IMR-90 (cell line): ENCODE data around the gene DNMT3L. TPM values are rescaled to one million over a fixed set of nuclear protein-coding genes. Genes with fewer than 3 reads are reported as not detected.

Experiments used
- ATAC-seq: fragments of 200-7000 bp; cut with Tn5 transposase; 2 replicates; pipeline ENCODE4 v1.9.1; 2020; ENCODE audit warnings: low read depth, mild to moderate bottlenecking, moderate library complexity
- BruUV-seq: library from RNA; stranded (reverse); fragments of 400-500 nt; replicated peaks from 2 replicates; lab custom pipeline; 2021; lab: Mats Ljungman, UMichigan
- CTCF ChIA-PET: fragments of 300-600 bp; formaldehyde crosslinking; extraction: SDS; loops from one replicate; lab custom pipeline; 2021; ENCODE audit warnings: antibody characterized with exemption; lab: Yijun Ruan, JAX
- POLR2A ChIA-PET: fragments of 300-600 bp; sonication (Branson Sonifier 250); formaldehyde crosslinking; loops from one replicate; lab custom pipeline; 2022; ENCODE audit warnings: antibody characterized with exemption; ENCODE audit not compliant: unreplicated experiment; lab: Charles Lee
- DNase-seq: peaks from one replicate; pipeline ENCODE4 v3.0.0; 2013
- H2AFZ ChIP-seq: replicated peaks from 2 replicates; pipeline ENCODE3; 2013; ENCODE audit warnings: low read length, mild to moderate bottlenecking; ENCODE audit not compliant: poor library complexity
- H2AK5ac ChIP-seq: 2 replicates; pipeline ENCODE4 v1.6.1; 2013; ENCODE audit warnings: low read depth, low read length, inconsistent platforms
- H2AK9ac ChIP-seq: replicated peaks from 2 replicates; pipeline ENCODE3; 2013; ENCODE audit warnings: mild to moderate bottlenecking, low read depth, low read length, moderate library complexity; ENCODE audit not compliant: poor library complexity
- H2BK120ac ChIP-seq: 2 replicates; pipeline ENCODE4 v1.6.1; 2013; ENCODE audit warnings: low read depth, low read length, inconsistent platforms
- H2BK15ac ChIP-seq: 3 replicates; pipeline ENCODE4 v1.6.1; 2013; ENCODE audit warnings: low read depth, low read length, inconsistent platforms
- H2BK20ac ChIP-seq: 2 replicates; pipeline ENCODE4 v1.6.1; 2013; ENCODE audit warnings: low read depth, mild to moderate bottlenecking, inconsistent platforms, low read length, moderate library complexity
- H2BK5ac ChIP-seq: 2 replicates; pipeline ENCODE4 v1.6.1; 2013; ENCODE audit warnings: mild to moderate bottlenecking, low read depth, low read length, inconsistent platforms; ENCODE audit not compliant: poor library complexity, severe bottlenecking
- H3K14ac ChIP-seq: replicated peaks from 2 replicates; pipeline ENCODE4 v1.6.1; 2013; ENCODE audit warnings: low read depth, low read length, inconsistent platforms
- H3K18ac ChIP-seq: 2 replicates; pipeline ENCODE4 v1.6.1; 2013; ENCODE audit warnings: low read depth, low read length, control low read depth
- H3K23ac ChIP-seq: 2 replicates; pipeline ENCODE4 v1.6.1; 2013; ENCODE audit warnings: low read depth, low read length, inconsistent platforms
- H3K27ac ChIP-seq: 2 replicates; pipeline ENCODE4 v1.5.1; 2013; ENCODE audit warnings: mild to moderate bottlenecking, control low read depth, low read length; ENCODE audit not compliant: insufficient read depth
- H3K27me3 ChIP-seq: 2 replicates; pipeline ENCODE4 v1.6.1; 2013; ENCODE audit warnings: low read length; ENCODE audit not compliant: control insufficient read depth, insufficient read depth
- H3K36me3 ChIP-seq: 2 replicates; pipeline ENCODE4 v1.6.1; 2013; ENCODE audit warnings: low read length, mixed read lengths; ENCODE audit not compliant: control insufficient read depth, insufficient read depth
- H3K4ac ChIP-seq: 2 replicates; pipeline ENCODE4 v1.6.1; 2013; ENCODE audit warnings: low read depth, low read length, inconsistent platforms
- H3K4me1 ChIP-seq: 2 replicates; pipeline ENCODE4 v1.6.1; 2013; ENCODE audit warnings: low read length, mixed read lengths; ENCODE audit not compliant: control insufficient read depth, insufficient read depth
- H3K4me2 ChIP-seq: 2 replicates; pipeline ENCODE4 v1.6.1; 2013; ENCODE audit warnings: low read depth, mild to moderate bottlenecking, control low read depth, low read length, moderate library complexity
- H3K4me3 ChIP-seq: 2 replicates; pipeline ENCODE4 v1.5.1; 2013; ENCODE audit warnings: low read depth, mild to moderate bottlenecking, control low read depth, low read length, moderate library complexity; ENCODE audit not compliant: insufficient read depth
- H3K56ac ChIP-seq: 2 replicates; pipeline ENCODE4 v1.6.1; 2013; ENCODE audit warnings: low read length, inconsistent platforms; ENCODE audit not compliant: insufficient read depth; ENCODE audit errors: extremely low read depth
- H3K79me1 ChIP-seq, 2 experiments: 2 replicates each; pipeline ENCODE4 v1.6.1; 2013; ENCODE audit warnings: low read length in 2 of 2, inconsistent platforms in 1 of 2, low read depth in 1 of 2
- H3K9ac ChIP-seq: 2 replicates; pipeline ENCODE4 v1.6.1; 2013; ENCODE audit warnings: low read depth, low read length, control low read depth
- H3K9me1 ChIP-seq: 2 replicates; pipeline ENCODE4 v1.6.1; 2013; ENCODE audit warnings: low read length, inconsistent platforms; ENCODE audit not compliant: insufficient read depth
- H3K9me3 ChIP-seq: 2 replicates; pipeline ENCODE4 v1.6.1; 2013; ENCODE audit warnings: low read length; ENCODE audit not compliant: control insufficient read depth, insufficient read depth
- H4K20me1 ChIP-seq: 2 replicates; pipeline ENCODE4 v1.6.1; 2013; ENCODE audit warnings: low read length, inconsistent platforms; ENCODE audit not compliant: insufficient read depth
- H4K5ac ChIP-seq: 2 replicates; pipeline ENCODE4 v1.6.1; 2013; ENCODE audit warnings: mild to moderate bottlenecking, low read depth, low read length, control low read depth
- H4K8ac ChIP-seq, 2 experiments: 2 replicates each; pipeline ENCODE4 v1.6.1; 2013; ENCODE audit warnings: low read depth in 2 of 2, low read length in 2 of 2, control low read depth in 1 of 2, inconsistent platforms in 1 of 2
- H4K91ac ChIP-seq: 2 replicates; pipeline ENCODE4 v1.6.1; 2013; ENCODE audit warnings: low read depth, low read length, inconsistent platforms; ENCODE audit not compliant: insufficient read depth
- CEBPB ChIP-seq: IDR thresholded peaks from 2 replicates; pipeline ENCODE4 v1.6.1; 2012; ENCODE audit warnings: low read depth, low read length, improper control_type of control experiment
- MXI1 ChIP-seq: IDR thresholded peaks from 2 replicates; pipeline ENCODE4 v1.6.1; 2012; ENCODE audit warnings: low read depth, mild to moderate bottlenecking, low read length, moderate library complexity, borderline replicate concordance
- NFE2L2 ChIP-seq: fragments of 150-350 bp; IDR thresholded peaks from 2 replicates; pipeline ENCODE4 v1.6.1; 2016; ENCODE audit warnings: low read depth, mild to moderate bottlenecking, low read length
- WGBS, 2 experiments: methylation state at CpG; one replicate each; pipeline versions ENCODE4 v1.1.5 to v1.1.7; 2013; ENCODE audit warnings: missing lambda C conversion rate in 2 of 2; ENCODE audit not compliant: insufficient read length in 1 of 2; ENCODE audit errors: extremely low coverage in 2 of 2; 5-methylcytosine and 5-hydroxymethylcytosine counted together
- dilution Hi-C: fragments of 300-500 bp; cut with HindIII; formaldehyde crosslinking; loops from one replicate; pipeline ENCODE4 v1.14.3; 2018; ENCODE audit warnings: low sequenced_read_pairs; ENCODE audit not compliant: unreplicated experiment
- in situ Hi-C: fragments of 300-500 bp; cut with MboI; formaldehyde crosslinking; loops from 3 replicates; pipeline ENCODE4 v1.14.3; 2019; ENCODE audit warnings: low sequenced_read_pairs, inconsistent platforms, mixed read lengths
- intact Hi-C: fragments of 100-400 bp; cut with micrococcal nuclease; formaldehyde crosslinking; loops from 2 replicates; pipeline ENCODE4 v1.10.0; 2022
- polyA plus RNA-seq, 3 experiments: library from polyadenylated mRNA; depleted of rRNA; stranded (reverse); fragments of >200 nt; gene quantifications; 2 replicates each; pipeline ENCODE4 v1.2.3, GENCODE V29; 2012; ENCODE audit warnings: low replicate concordance in 1 of 3
- total RNA-seq: library from RNA; depleted of rRNA; stranded (reverse); fragments of >200 nt; gene quantifications from 2 replicates; pipeline ENCODE4 v1.2.3, GENCODE V29; 2012

The DNMT3L gene
- total and polyA plus RNA-seq, 2 of the 4 experiments (the other 2 are of a cell fraction) = not detected

DNA sequence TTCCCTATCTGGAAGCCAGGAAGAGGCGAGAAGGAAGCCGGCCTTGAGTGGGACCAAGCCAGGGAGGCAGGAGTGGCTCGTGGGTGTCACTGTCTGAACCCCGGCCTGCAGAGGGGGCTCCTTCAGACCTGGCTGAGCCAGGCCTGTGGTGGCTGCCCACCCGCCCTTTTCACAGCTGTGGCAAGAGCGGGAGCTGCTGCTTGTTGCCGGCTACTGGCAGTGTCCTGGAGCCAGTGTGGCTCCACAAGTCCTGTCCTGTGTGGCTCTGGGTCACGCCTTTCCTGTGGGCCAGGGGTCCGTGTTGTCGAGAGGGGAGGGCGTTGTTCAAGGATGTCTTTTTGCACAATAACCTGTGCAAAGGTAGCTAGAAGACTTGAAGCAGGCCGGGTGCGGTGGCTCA is 39.4 kb upstream of the DNMT3L start:
- Histone ChIP-seq H2BK15ac (no peak overlapping the region), H2AK9ac (peak overlapping the region; percentile 97), H4K20me1 (peaks cover 54% of the 10 kb centered on the region), H3K56ac (no peak overlapping the region), H3K9ac (peak overlapping the region; percentile 72), H3K9me3 (no peaks in the 10 kb centered on the region), H3K9me1 (no peaks in the 10 kb centered on the region), H3K4me3 (peak overlapping the region; percentile 82), H2AK5ac (no peak overlapping the region), H3K4me2 (peak overlapping the region; percentile 87), H3K18ac (no peak overlapping the region), H2BK20ac (no peak overlapping the region), H3K23ac (no peak overlapping the region; the same call in 1 of the 2 replicates), H3K14ac (no peak overlapping the region), H3K36me3 (peaks cover 3% of the 10 kb centered on the region; the same call in 1 of the 2 replicates), H3K27ac (no peak overlapping the region), H3K4me1 (peaks cover 20% of the 10 kb centered on the region), H4K8ac (no peak overlapping the region; a peak in 1 of 4 replicates), H4K91ac (no peak overlapping the region), H3K27me3 (no peaks in the 10 kb centered on the region), H3K4ac (peak overlapping the region; percentile 28), H3K79me1 (peaks cover 16 to 42% of the 10 kb centered on the region in 2 experiments), H4K5ac (no peak overlapping the region), H2BK120ac (no peak overlapping the region), H2AFZ (no peak overlapping the region), H2BK5ac (no peak overlapping the region)
- WGBS, 2 experiments = 70% methylated on average over 9 of the region's 13 CpGs; no CpG with 5 or more reads in 1 of the 2 experiments
- POLR2A ChIA-PET = no interaction called here
- ATAC-seq (no peak), DNase-seq (no peak)
- TF ChIP-seq CEBPB = no peak
- no peak for TF ChIP-seq NFE2L2
- no peak for TF ChIP-seq MXI1
- no TSS peak for BruUV-seq
- in situ Hi-C loops = no loop called here
- CTCF ChIA-PET = interaction anchor here (1.0 kb wide), 1 partner anchor 1018 kb away, joined by 3 read pairs; no protein-coding TSS in a partner anchor
- intact Hi-C loops = no loop called here
- dilution Hi-C loops = no loop called here
